Liver (tissue), 9 donors: Measurements from ENCODE around the gene RTP4. TPM values are rescaled to one million over a fixed set of nuclear protein-coding genes. Genes with fewer than 3 reads are reported as not detected.
"Not testable (repeated sequence)": the region's sequence is repeated elsewhere in the genome, so short reads cannot be mapped to it uniquely, and the experiment has no call there.

Experiments used
- DNase-seq: peaks from one replicate; pipeline ENCODE4 v3.0.0-alpha.2; 2017; ENCODE audit warnings: low spot score
- H3K27ac ChIP-seq, 2 donors: one replicate each; pipeline ENCODE4 v1.7.0; 2013; ENCODE audit warnings: inconsistent platforms in 2 of 2, low read length in 2 of 2, control low read depth in 1 of 2, low read depth in 1 of 2, mild to moderate bottlenecking in 1 of 2
- H3K27me3 ChIP-seq, 4 donors: one replicate each; pipeline versions ENCODE4 v1.6.1 to v1.7.0; 2013; ENCODE audit warnings: low read length in 3 of 4, inconsistent platforms in 1 of 4, mild to moderate bottlenecking in 1 of 4, moderate library complexity in 1 of 4; ENCODE audit not compliant: control insufficient read depth in 4 of 4, insufficient read depth in 4 of 4
- H3K36me3 ChIP-seq, 4 donors: one replicate each; pipeline versions ENCODE4 v1.6.1 to v1.7.0; 2013; ENCODE audit warnings: low read length in 3 of 4, mild to moderate bottlenecking in 3 of 4, low read depth in 1 of 4, moderate library complexity in 1 of 4; ENCODE audit not compliant: control insufficient read depth in 4 of 4, insufficient read depth in 3 of 4
- H3K4me1 ChIP-seq, 4 donors: one replicate each; pipeline versions ENCODE4 v1.6.1 to v1.7.0; 2013; ENCODE audit warnings: low read length in 3 of 4, mild to moderate bottlenecking in 3 of 4, moderate library complexity in 1 of 4; ENCODE audit not compliant: control insufficient read depth in 4 of 4, insufficient read depth in 4 of 4
- H3K4me3 ChIP-seq, 3 donors: one replicate each; pipeline versions ENCODE4 v1.6.1 to v1.7.0; 2013; ENCODE audit warnings: low read length in 3 of 3, control low read depth in 1 of 3, low read depth in 1 of 3, mild to moderate bottlenecking in 1 of 3
- H3K9ac ChIP-seq, 2 donors: one replicate each; pipeline ENCODE4 v1.7.0; 2013; ENCODE audit warnings: low read length in 2 of 2, mild to moderate bottlenecking in 2 of 2, moderate library complexity in 2 of 2, control low read depth in 1 of 2, low read depth in 1 of 2
- H3K9me3 ChIP-seq, 4 donors: one replicate each; pipeline versions ENCODE4 v1.6.1 to v1.7.0; 2013; ENCODE audit warnings: low read length in 3 of 4; ENCODE audit not compliant: control insufficient read depth in 4 of 4
- CTCF ChIP-seq: fragments of 150-350 bp; IDR thresholded peaks from 2 replicates; pipeline ENCODE4 v1.5.1; 2017; ENCODE audit warnings: improper control_type of control experiment, low read depth, low read length; ENCODE audit not compliant: missing input control
- FOXA2 ChIP-seq: IDR thresholded peaks from 2 replicates; pipeline ENCODE4 v1.6.1; 2016; ENCODE audit warnings: antibody characterized with exemption
- REST ChIP-seq: IDR thresholded peaks from 2 replicates; pipeline ENCODE4 v1.6.1; 2016; ENCODE audit warnings: antibody characterized with exemption, mild to moderate bottlenecking
- SP1 ChIP-seq: IDR thresholded peaks from 2 replicates; pipeline ENCODE4 v1.6.1; 2018; ENCODE audit warnings: antibody characterized with exemption, mild to moderate bottlenecking
- WGBS: extraction: QIAGEN DNeasy Blood & Tissue Kit; methylation state at CpG from one replicate; pipeline ENCODE4 v1.1.7; 2013; 5-methylcytosine and 5-hydroxymethylcytosine counted together
- polyA plus RNA-seq, 2 donors: library from polyadenylated mRNA; stranded (reverse) in 1 of 2; unstranded in 1 of 2; fragments of 200-250 nt in 1 of 2; fragments of >200 nt in 1 of 2; fragmentation: Nextera tagmentation in 1 of 2; extraction: Ambion mirVana in 1 of 2; gene quantifications; one replicate each; pipeline versions ENCODE4 v1.2.1 to v1.2.3, GENCODE V29; 2013 to 2015
- total RNA-seq, 2 donors: library from RNA; depleted of rRNA; stranded (reverse); fragments of >200 nt; gene quantifications; one replicate each; pipeline ENCODE4 v1.2.3, GENCODE V29; 2014
- donor health status: healthy.
- donor health status: healthy.
- donor health status: healthy.
- donor health status: healthy.
- donor health status: healthy.

Gene RTP4
- total and polyA plus RNA-seq, 4 donors, result 0.93 to 3.4 (median 2.1) TPM

- no peak for DNase-seq
- Histone ChIP-seq H3K4me1 (no peaks in the 10 kb centered on the region), H3K9me3 (no peaks in the 10 kb centered on the region), H3K4me3 (no peak overlapping the region), H3K36me3 (no peaks in the 10 kb centered on the region), H3K27me3 (no peaks in the 10 kb centered on the region), H3K27ac (no peak overlapping the region), H3K9ac (no peak overlapping the region)
- TF ChIP-seq REST (no peak), FOXA2 (no peak), CTCF (no peak), SP1 (no peak)
- WGBS, result 92% methylated on average over 3 of the region's 3 CpGs
Measured at GRCh38 chr3:187406927-187407326, 38.7 kb downstream of the RTP4 start.

GRCh38 chr3:187411991-187412781 lies 44.0 kb downstream of the RTP4 start:
- H3K27ac ChIP-seq, H3K9me3 ChIP-seq, H3K9ac ChIP-seq, DNase-seq, H3K4me1 ChIP-seq, H3K4me3 ChIP-seq, H3K36me3 ChIP-seq, H3K27me3 ChIP-seq: not testable (repeated sequence)
- WGBS, result 56% methylated on average over 15 of the region's 35 CpGs

Other genes with a start within 250 kb of the RTP4 start
- 1 to 10 TPM; 1.1 to 6.6 TPM for gene RPL39L, start 228.9 kb upstream of the RTP4 start, total RNA-seq
- gene RPL39L, start 228.9 kb upstream of the RTP4 start, polyA plus RNA-seq, result 1 to 10 TPM; 4.2 TPM
- gene RTP1, start 170.9 kb upstream of the RTP4 start, total RNA-seq, result not detected
- not detected for gene RTP1, start 170.9 kb upstream of the RTP4 start, polyA plus RNA-seq
- gene MASP1, start 76.6 kb upstream of the RTP4 start, total RNA-seq, result 10 to 100 TPM; 83.4 to 83.8 TPM
- gene MASP1, start 76.6 kb upstream of the RTP4 start, polyA plus RNA-seq, result 10 to 100 TPM; 53.2 to 64.2 TPM